Osteocyte (in vitro differentiated cells): Measurements from ENCODE around the gene CACNG8. TPM values are rescaled to one million over a fixed set of nuclear protein-coding genes. Genes with fewer than 3 reads are reported as not detected.

Source experiments
- DNase-seq: peaks from one replicate; pipeline ENCODE4 v3.0.0; 2021; ENCODE audit warnings: mixed read lengths; ENCODE audit not compliant: unreplicated experiment; ENCODE audit errors: extremely low spot score
- H3K27ac Mint-ChIP-seq: one replicate; pipeline ENCODE4 v1.8.0; 2021; ENCODE audit warnings: mild to moderate bottlenecking, mixed read lengths; ENCODE audit not compliant: unreplicated experiment
- H3K27me3 Mint-ChIP-seq: one replicate; pipeline ENCODE4 v1.8.0; 2021; ENCODE audit warnings: mixed read lengths; ENCODE audit not compliant: unreplicated experiment
- H3K36me3 Mint-ChIP-seq: one replicate; pipeline ENCODE4 v1.8.0; 2021; ENCODE audit warnings: mixed read lengths; ENCODE audit not compliant: unreplicated experiment
- H3K4me1 Mint-ChIP-seq: one replicate; pipeline ENCODE4 v1.8.0; 2021; ENCODE audit warnings: mixed read lengths; ENCODE audit not compliant: unreplicated experiment
- H3K4me3 Mint-ChIP-seq: one replicate; pipeline ENCODE4 v1.8.0; 2021; ENCODE audit warnings: mild to moderate bottlenecking, moderate library complexity, mixed read lengths; ENCODE audit not compliant: unreplicated experiment
- H3K9me3 Mint-ChIP-seq: one replicate; pipeline ENCODE4 v1.8.0; 2021; ENCODE audit warnings: mixed read lengths; ENCODE audit not compliant: unreplicated experiment
- total RNA-seq: library from RNA; stranded (reverse); gene quantifications from 2 replicates; pipeline ENCODE4 v1.2.1, GENCODE V29; 2021
- TF ChIP-seq, protein P1 (sequence below): fragments of 200-600 bp; sonication (generic); IDR thresholded peaks from 2 replicates; pipeline ENCODE4 v1.5.0; 2021; ENCODE audit warnings: antibody characterized with exemption, mild to moderate bottlenecking, moderate library complexity

Gene CACNG8
- total RNA-seq, 1 donor from 2014 or later: not detected

DNA sequence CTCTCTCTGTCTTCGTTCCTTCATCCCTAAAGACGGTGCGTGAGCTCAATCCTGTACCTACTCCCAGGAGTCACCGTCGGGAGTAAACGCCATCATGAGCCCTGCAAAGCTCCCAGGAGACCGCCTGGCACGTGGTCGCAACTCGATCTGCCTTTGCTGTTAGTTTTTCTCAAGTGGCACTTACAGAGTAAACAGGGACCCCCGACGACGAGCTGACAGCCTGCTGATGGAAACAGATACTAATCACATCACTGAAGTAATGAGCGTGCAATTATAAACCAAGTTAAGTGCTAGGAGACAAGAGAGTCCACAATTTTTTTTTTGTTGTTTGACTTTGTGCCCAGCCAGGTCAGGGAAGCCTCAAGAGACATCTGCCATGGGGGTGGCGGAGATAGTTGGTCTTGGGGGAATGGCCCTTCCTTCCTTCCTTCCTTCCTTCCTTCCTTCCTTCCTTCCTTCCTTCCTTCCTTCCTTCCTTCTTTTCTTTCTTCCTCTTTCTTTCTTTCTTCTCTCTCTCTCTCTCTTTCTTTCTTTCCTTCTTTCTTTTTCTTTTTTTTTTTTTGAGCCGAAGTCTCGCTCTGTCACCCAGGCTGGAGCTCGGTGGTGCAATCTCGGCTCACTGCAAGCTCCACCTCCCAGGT is 52.3 kb downstream of the CACNG8 start:
- no peak for DNase-seq
- no peaks in the 10 kb centered on the region for H3K4me1 Mint-ChIP-seq
- H3K36me3 Mint-ChIP-seq: no peaks in the 10 kb centered on the region
- no peak overlapping the region for H3K27ac Mint-ChIP-seq
- no peak overlapping the region for H3K4me3 Mint-ChIP-seq
- TF ChIP-seq, protein P1, sequence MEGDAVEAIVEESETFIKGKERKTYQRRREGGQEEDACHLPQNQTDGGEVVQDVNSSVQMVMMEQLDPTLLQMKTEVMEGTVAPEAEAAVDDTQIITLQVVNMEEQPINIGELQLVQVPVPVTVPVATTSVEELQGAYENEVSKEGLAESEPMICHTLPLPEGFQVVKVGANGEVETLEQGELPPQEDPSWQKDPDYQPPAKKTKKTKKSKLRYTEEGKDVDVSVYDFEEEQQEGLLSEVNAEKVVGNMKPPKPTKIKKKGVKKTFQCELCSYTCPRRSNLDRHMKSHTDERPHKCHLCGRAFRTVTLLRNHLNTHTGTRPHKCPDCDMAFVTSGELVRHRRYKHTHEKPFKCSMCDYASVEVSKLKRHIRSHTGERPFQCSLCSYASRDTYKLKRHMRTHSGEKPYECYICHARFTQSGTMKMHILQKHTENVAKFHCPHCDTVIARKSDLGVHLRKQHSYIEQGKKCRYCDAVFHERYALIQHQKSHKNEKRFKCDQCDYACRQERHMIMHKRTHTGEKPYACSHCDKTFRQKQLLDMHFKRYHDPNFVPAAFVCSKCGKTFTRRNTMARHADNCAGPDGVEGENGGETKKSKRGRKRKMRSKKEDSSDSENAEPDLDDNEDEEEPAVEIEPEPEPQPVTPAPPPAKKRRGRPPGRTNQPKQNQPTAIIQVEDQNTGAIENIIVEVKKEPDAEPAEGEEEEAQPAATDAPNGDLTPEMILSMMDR: no peak
- no peaks in the 10 kb centered on the region for H3K27me3 Mint-ChIP-seq
- no peaks in the 10 kb centered on the region for H3K9me3 Mint-ChIP-seq

DNA sequence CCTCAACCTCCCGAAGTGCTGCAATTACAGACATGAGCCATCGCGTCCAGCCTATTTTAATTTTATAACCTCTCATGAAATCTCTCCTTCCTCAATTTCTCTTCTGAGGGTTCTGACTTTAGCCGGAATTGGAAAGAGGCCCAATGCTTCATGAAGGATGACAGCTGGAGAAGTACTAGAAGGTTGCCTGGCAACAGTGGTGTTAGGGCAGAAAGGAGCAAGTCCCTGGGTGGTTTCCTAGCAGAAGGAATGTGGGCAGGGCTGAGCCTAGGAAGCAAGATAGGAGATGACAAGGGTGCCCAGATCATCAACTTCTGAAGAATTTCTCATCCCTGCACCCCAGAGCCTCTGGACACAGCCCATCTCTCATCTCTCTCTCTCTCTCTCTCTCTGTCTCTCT is 54.5 kb downstream of the CACNG8 start:
- Mint-ChIP-seq H3K27ac (no peak overlapping the region), H3K27me3 (no peaks in the 10 kb centered on the region), H3K4me3 (no peak overlapping the region), H3K4me1 (no peaks in the 10 kb centered on the region), H3K9me3 (no peaks in the 10 kb centered on the region), H3K36me3 (no peaks in the 10 kb centered on the region)
- TF ChIP-seq, protein P1: no peak
- DNase-seq: no peak

DNA sequence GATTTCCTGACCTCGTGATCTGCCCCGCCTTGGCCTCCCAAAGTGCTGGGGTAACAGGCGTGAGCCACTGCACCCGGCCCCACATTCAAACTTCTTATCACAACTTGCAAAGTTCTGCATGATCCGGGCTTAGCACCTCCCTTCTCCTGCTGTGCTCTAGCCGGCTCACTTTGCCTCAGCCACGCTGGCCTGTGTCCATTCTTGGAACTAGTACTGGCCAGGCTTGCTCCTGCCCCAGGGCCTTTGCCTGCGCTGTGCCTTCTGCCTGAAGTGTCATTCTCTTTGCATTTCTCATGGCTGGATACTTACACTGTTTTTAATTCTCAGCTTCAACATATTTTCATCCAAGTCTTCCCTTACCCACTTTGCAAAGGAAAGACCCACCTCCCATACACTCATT is 58.6 kb downstream of the CACNG8 start:
- no peak for DNase-seq
- H3K27me3 Mint-ChIP-seq: peaks cover 3% of the 10 kb centered on the region
- H3K9me3 Mint-ChIP-seq: no peaks in the 10 kb centered on the region
- H3K4me1 Mint-ChIP-seq: no peaks in the 10 kb centered on the region
- no peak overlapping the region for H3K4me3 Mint-ChIP-seq
- H3K36me3 Mint-ChIP-seq: no peaks in the 10 kb centered on the region
- H3K27ac Mint-ChIP-seq: no peak overlapping the region
- TF ChIP-seq, protein P1: no peak

DNA sequence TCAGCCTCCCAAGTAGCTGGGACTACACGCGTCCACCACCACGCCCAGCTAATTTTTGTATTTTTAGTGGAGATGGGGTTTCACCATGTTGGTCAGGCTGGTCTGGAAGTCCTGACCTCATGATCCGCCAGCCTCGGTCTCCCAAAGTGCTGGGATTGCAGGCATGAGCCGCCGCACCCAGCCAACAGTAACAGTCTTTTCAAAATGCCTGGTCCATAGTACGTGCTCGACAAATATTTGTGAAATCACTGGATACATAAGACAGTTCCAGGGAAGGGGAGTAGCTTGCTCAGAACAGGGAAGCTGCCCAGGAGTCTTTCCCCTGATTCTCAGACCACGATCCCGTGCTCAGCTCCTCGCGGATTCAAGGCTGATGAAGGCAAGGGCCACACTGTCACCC is 59.2 kb downstream of the CACNG8 start:
- Mint-ChIP-seq H3K36me3 (no peaks in the 10 kb centered on the region), H3K27ac (no peak overlapping the region), H3K9me3 (no peaks in the 10 kb centered on the region), H3K4me3 (no peak overlapping the region), H3K27me3 (peaks cover 3% of the 10 kb centered on the region), H3K4me1 (no peaks in the 10 kb centered on the region)
- DNase-seq: no peak
- TF ChIP-seq, protein P1: no peak

DNA sequence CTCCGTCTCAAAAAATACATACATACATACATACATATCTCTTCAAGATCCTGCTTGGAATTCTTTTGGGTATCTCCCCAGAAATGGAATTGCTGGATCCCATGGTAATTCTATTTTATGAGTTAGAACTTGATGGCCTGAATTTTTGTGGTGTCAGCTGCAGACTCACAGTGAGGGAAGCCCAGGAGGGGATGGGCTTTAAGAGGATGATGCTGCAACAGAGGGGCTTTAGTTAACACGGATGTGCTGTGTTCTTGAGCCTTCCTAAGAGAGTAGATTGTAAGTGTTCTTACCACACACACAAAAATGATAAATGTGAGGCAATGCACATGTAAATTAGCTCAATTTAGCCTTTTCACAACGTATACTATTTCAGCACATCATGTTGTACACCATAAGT is 60.5 kb downstream of the CACNG8 start:
- Mint-ChIP-seq H3K27ac (no peak overlapping the region), H3K36me3 (no peaks in the 10 kb centered on the region), H3K9me3 (no peaks in the 10 kb centered on the region), H3K27me3 (peaks cover 3% of the 10 kb centered on the region), H3K4me1 (no peaks in the 10 kb centered on the region), H3K4me3 (no peak overlapping the region)
- DNase-seq: no peak
- TF ChIP-seq, protein P1: no peak
